Urothelium cell line (cell line): Measurements from ENCODE around the gene HIVEP3.

Experiments used
- DNase-seq: peaks from one replicate; pipeline ENCODE4 v3.0.0; 2011; ENCODE audit warnings: low spot score, mixed read lengths
- FAIRE-seq: peaks from 2 replicates; lab custom pipeline; 2011; peaks lifted over from hg19 to GRCh38; lab: Jason Lieb, UNC

The HIVEP3 gene

GRCh38 chr1:41514381-41514780, 404.3 kb downstream of the HIVEP3 start:
- no peak for FAIRE-seq
- DNase-seq, result no peak

- no peak for DNase-seq
- FAIRE-seq, result no peak
Observed at GRCh38 chr1:41513383-41513735, 405.4 kb downstream of the HIVEP3 start.

- FAIRE-seq, result no peak
- DNase-seq, result no peak
Observed at GRCh38 chr1:41512701-41513382, 405.9 kb downstream of the HIVEP3 start.

DNA sequence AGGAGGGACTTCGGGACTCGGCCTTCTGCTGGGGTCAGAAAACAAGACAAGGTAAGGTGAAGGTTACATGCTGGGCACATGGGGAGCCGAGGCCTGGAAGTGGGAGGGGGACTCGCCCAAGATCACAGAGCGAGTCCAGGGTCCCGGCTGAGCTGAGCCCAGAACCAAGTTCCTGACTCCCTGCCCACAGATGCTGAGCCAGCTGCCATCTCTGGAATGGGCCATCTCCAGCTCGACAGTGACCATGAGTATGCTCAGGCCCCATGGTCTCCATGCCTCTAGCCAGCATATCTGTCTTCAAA, 407.5 kb downstream of the HIVEP3 start:
- FAIRE-seq (no peak), DNase-seq (no peak)

DNA sequence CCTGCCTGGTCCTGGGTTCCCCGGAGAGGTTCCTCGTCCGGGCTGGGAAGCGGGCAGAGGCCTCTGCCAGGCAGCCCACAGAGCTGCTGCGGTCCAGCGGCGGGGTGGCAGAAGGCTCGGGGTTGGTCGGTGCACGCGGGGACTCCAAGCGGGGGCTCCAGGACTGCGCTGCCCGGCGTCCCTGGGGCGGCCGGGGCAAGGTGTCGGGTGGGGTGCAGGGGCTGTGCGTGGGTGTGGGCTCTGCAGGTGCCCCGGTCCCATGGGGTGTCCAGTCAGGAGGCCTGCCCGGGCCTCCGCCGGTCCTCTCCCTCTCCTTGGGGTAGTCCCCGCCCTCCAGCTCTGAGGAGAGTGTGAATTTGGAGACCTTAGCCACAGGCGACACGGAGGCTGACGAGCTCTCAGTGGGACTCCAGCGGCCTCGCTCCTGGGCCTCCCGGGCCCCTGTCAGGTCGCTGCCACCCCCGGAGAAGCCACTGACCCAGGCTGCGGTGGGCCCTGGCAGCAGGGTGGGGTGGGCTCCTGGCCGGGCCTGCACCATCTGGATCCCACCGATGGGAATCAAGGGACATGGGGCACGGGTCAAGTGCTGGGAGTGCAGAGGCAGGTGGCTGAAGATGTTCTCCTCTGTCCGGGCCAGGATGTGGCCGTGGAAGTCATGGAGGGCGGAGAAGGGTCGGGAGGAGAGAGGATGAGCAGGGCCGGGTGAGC, 408.0 kb downstream of the HIVEP3 start:
- no peak for FAIRE-seq
- DNase-seq, result no peak

DNA sequence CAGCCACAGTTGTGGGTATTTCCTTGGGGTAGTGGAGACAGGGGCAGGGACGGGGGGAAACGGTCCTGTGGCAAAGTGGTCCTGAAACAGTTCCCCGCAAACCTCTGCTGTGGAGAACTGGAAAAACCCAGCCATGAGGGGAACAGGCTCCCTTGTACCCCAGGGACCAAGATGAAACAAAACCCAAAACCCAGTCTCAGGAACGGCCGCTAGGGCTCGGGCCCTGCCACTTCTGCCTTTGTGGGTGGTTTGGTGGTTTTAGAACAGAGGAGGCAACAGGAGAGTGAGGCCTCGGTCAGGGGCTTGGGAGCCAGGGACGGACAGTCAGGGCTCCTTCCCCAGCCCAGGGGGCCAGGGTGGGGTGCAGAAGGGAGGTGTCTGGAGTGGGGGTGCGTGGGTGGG, 409.5 kb downstream of the HIVEP3 start:
- FAIRE-seq (no peak), DNase-seq (no peak)

DNA sequence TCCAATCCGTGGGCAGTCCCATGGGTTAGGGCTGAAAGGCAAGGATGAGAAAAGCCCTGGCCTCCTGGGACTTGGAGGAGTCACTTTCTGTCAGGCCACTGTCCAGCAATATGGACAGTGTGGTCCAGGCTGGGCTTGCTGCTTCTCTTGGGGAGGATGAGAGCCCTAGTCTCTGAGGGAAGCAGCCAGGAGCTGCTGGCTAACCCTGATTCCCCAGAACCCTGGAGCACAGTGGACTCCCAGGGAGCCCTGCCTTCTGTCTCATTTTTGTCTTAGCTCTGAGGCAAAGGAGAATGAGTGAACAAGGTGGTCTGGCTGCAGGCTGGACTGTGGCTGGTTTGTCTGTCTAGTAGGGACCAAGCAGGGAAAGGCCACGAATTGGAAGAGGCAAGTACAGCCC, 410.4 kb downstream of the HIVEP3 start:
- DNase-seq (no peak), FAIRE-seq (no peak)

GRCh38 chr1:41507836-41508235, 410.9 kb downstream of the HIVEP3 start:
- FAIRE-seq (no peak), DNase-seq (no peak)

GRCh38 chr1:41507110-41507720, 411.5 kb downstream of the HIVEP3 start:
- no peak for DNase-seq
- FAIRE-seq, result no peak

DNA sequence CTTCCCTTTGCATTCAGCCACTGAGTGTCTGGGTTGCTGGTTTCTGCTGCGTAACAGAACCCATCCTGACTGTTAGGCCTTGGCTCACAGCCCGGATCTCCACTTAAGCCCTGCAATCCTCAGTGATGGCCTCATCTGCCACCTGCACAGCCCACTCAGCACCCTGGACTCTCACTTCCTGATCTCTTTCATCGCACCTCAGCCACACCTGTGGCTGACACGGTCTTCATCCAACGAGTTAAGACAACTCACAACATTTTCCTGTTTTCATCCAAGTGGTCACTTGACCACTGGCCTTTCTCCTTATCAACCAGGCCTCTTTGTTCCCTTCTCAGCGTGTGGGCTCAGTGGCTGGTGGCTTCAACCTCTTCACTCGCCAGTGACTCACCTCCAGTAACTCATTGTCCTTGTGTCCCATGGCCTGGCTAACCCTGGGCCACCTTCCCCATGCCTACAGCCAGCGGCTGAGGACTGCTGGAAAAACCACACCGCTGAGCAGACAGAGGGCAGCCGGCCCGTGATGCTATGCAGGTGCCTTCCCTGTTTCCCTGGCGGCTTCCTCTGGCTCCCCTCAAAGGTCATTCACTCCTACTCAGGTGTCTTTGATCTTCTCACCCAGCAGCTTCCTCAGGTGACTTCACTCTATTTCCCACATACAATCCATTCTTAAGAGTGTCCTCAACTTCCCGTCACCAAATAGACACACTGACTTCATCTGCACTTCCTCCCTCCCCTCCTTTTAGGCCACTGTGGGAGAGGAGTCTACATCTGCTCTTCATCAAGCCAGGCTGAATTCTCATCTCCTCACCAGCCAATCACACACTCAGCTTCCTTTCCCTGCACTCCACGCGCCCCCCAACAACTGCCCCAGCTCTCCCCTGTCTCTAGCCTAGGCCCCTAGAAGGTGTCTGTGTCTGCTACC, 414.3 kb downstream of the HIVEP3 start:
- DNase-seq, result peak; percentile 88
- peak; percentile 98 for FAIRE-seq

GRCh38 chr1:41503538-41504113, 415.1 kb downstream of the HIVEP3 start:
- no peak for FAIRE-seq
- no peak for DNase-seq

GRCh38 chr1:41502912-41503311, 415.8 kb downstream of the HIVEP3 start:
- FAIRE-seq (peak; percentile 72), DNase-seq (no peak)

DNA sequence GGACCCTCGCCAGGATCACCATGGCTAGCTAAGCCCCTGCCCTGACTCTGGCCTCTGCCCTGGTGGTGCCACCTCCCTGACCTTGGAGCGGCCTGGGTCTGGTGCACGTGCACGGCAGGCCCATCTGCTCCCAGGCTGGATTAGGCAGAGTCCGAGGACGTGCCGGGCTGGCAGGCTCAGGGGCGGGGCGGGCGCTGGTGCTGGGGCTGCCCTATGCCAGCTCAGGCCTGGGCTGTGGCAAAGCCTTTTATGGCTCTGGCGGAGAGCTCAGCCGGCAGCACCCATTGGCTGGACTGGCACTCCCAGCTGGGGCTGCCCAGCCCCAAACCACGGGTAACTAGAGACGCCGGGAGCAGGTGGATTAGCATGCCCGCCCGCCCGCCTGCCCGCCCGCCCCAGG, 417.1 kb downstream of the HIVEP3 start:
- DNase-seq (no peak), FAIRE-seq (no peak)

DNA sequence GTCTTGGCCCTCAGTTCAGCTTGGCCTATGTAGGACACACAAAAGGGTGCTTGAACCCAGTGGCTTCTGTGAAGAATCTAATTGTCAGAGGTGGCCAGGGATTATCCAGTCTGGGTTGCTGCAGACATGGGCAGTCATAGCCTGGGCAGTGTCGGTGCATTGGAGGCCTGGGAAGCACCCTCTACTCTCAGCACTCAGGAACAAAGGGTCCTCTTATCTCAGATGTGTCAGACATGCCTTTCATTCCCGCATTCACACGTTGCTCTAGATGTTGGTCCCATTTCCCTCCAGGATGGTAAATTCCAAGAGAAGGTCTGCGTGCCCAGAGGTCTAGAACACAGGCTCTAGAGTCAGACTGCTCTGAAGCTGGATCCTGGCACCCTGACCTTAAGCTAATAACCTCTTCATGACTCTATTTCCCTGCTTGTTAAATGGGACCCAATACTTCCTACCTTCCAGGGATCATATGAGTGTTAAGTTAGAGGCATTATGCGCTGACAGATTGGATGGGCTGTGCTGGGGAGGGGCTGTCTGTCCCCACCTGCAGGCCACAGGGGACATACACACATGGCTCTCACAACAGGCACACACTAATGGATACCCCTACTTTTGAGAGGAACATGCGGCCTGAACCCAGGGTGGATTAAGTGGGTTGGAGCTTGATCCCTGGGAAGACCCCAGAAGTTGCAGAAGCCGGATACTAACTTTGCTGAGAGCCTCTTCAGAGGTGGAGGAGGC, 417.8 kb downstream of the HIVEP3 start:
- FAIRE-seq (no peak), DNase-seq (peak; percentile 73)

DNA sequence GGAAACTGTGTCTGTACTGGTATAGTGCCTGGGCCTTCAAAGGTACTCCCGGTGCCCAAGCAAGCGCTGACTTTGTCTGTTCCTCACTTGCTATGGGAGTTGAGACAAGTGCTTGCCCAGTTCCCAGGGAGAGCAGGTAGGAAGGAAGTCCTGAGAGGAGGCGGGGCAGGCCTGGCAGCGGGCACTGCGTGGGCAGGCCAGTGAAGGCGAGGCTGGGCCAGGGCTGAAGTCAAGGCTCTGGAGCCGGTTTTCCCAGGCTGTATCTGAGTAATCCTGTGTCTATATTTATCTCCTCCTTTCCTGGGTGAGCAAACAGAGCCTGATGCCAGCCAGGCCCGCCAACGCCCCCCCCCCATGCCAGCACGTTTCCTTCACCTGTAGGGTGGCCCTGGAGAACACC, 418.3 kb downstream of the HIVEP3 start:
- FAIRE-seq, result peak; percentile 94
- DNase-seq, result peak; percentile 89

- DNase-seq (no peak), FAIRE-seq (no peak)
Observed at GRCh38 chr1:41499591-41499990, 419.1 kb downstream of the HIVEP3 start.

- FAIRE-seq, result peak; percentile 97
- DNase-seq, result peak; percentile 90
Observed at GRCh38 chr1:41498804-41499203, 419.9 kb downstream of the HIVEP3 start.

DNA sequence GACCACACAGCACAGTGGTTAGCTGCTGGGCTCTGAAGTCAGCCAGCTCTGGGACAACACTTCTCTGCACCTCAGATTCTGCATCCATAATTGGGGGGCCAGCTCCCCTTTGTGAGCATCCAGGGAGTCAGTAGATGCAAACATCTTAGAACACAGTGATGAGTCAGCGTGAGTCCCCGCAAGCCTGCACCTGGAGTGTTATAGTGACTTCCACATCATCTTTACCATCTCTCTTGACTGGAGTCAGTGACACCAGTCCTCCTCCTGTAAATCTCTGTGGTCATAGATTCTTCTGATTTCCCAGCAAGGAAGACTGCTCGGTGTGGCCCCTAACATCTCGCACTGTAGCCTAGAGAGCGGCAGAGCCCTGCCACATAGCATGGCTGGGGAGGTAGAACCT, 420.3 kb downstream of the HIVEP3 start:
- FAIRE-seq (peak; percentile 89), DNase-seq (peak; percentile 68)

DNA sequence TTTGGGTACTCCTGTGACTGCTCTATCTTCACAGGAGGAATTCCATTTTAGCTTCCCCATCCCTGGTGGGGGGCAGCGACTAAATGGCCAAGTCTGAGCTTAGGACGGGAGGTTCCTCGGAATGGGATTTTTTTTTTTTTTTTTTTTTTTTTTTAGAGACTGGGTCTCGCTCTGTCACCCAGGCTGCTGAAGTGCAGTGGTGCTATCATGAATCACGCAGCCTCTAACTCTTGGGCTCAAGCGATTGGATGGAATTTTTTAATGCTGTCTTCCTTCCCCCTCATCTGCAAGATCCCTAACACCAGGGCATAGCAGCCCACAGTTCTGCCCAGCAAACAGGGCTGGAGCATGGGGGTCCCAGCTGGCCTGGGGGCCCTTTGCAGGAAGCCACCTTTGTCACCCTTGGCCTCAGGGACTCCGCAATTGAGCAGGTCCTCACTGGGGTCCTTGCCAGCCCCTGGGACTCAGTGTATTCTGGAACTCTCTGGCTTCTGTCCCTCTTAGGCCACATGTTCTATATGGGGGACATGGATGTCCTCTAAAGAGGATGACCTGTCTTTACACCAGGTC, 421.2 kb downstream of the HIVEP3 start:
- no peak for DNase-seq
- peak; percentile 62 for FAIRE-seq

DNA sequence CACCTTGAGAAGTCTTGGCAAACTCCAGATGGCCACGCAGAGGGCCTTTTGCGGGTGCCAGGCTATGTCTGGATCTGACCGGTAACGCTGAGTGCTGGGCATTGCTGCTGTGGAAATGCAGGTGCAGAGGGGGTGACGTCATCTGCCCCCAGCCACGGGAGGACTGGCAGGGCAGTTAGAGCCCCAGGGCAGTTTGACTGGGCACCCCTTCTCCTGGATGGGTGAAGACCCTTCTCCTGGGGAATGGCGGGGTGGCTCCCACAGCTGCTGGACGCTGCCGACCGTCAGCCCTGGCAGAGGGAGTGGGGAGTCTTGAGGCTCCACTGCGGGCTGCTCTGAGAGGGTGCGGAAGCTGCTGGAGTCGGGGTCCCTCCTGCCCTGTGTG, 421.7 kb downstream of the HIVEP3 start:
- no peak for DNase-seq
- peak; percentile 96 for FAIRE-seq
